Right lobe of liver (tissue), 6 donors: ENCODE results near the gene RNASEH2B. TPM values are rescaled to one million over a fixed set of nuclear protein-coding genes. Genes with fewer than 3 reads are reported as not detected.

Source experiments
- ATAC-seq, 4 donors: fragments of 200-7000 bp; cut with Tn5 transposase; one replicate each; pipeline ENCODE4 v1.9.1; 2020; ENCODE audit warnings: mild to moderate bottlenecking in 4 of 4, moderate library complexity in 4 of 4
- DNase-seq, 3 donors: peaks; one replicate each; pipeline ENCODE4 v3.0.0-alpha.2; 2020
- H3K27ac ChIP-seq, 3 donors: fragments of 200-600 bp; one replicate each; pipeline ENCODE4 v1.8.0; 2022
- H3K27me3 ChIP-seq, 2 donors: fragments of 200-600 bp; one replicate each; pipeline ENCODE4 v1.8.0; 2022
- H3K36me3 ChIP-seq, 4 donors: fragments of 200-600 bp; sonication (generic) in 1 of 4; one replicate each; pipeline versions ENCODE4 v1.5.1 to v1.8.0; 2017 to 2022; ENCODE audit warnings: control low read depth in 1 of 4
- H3K4me1 ChIP-seq, 4 donors: fragments of 200-600 bp; sonication (generic) in 1 of 4; one replicate each; pipeline versions ENCODE4 v1.5.1 to v1.8.0; 2017 to 2022; ENCODE audit warnings: control low read depth in 1 of 4
- H3K4me3 ChIP-seq, 3 donors: fragments of 200-600 bp; one replicate each; pipeline ENCODE4 v1.8.0; 2022
- H3K9me3 ChIP-seq, 4 donors: fragments of 200-600 bp; sonication (generic) in 1 of 4; one replicate each; pipeline versions ENCODE4 v1.5.1 to v1.8.0; 2017 to 2022; ENCODE audit warnings: control low read depth in 1 of 4
- CTCF ChIP-seq, 4 donors: fragments of 200-600 bp in 3 of 4; fragments of 450-650 bp in 1 of 4; IDR thresholded peaks; one replicate each; pipeline versions ENCODE4 v1.5.1 to v1.8.0; 2016 to 2022; ENCODE audit warnings: antibody characterized with exemption in 4 of 4, mild to moderate bottlenecking in 2 of 4
- POLR2A ChIP-seq: fragments of 450-650 bp; IDR thresholded peaks from one replicate; pipeline ENCODE4 v1.6.1; 2017; ENCODE audit warnings: antibody characterized with exemption, mild to moderate bottlenecking
- WGBS: methylation state at CpG from one replicate; pipeline ENCODE4 v1.1.6; 2018; ENCODE audit warnings: low coverage, low lambda C conversion rate; ENCODE audit not compliant: insufficient coverage; ENCODE audit errors: missing lambda C conversion rate; 5-methylcytosine and 5-hydroxymethylcytosine counted together
- intact Hi-C, 2 donors: fragments of 100-400 bp; cut with DNase I; formaldehyde crosslinking; loops; one replicate each; pipeline versions ENCODE4 v1.11.2 to v1.14.1; 2022
- total RNA-seq, 6 experiments: library from RNA; depleted of rRNA in 2 of 6; stranded (reverse); fragments of >200 nt in 2 of 6; fragmentation: NEBNext Ultra II Directional in 3 of 6; extraction: Animal tissue kit (Norgen Biotek cat#: 25700) in 3 of 6; gene quantifications; one replicate each; pipeline versions ENCODE4 v1.1.0 to v1.2.4, GENCODE V29; 2016 to 2023
- donor health status: DM: no; HTN: yes; CAD: no.
- donor health status: DM: no; HTN: no; CAD: no.
- donor health status: DM: no; HTN: no; CAD: no.
- donor health status: DM: no; HTN: yes; CAD: no.
- donor health status: DM: no; HTN: yes; CAD: no.

RNASEH2B gene
- total RNA-seq, 6 experiments from 2014 or later = 9.9 to 19.8 (median 11.7) TPM

GRCh38 chr13:50894504-50894903 is 15.1 kb upstream of the RNASEH2B start:
- DNase-seq (no peak), ATAC-seq (no peak)
- intact Hi-C loops = no loop called here
- TF ChIP-seq CTCF (IDR thresholded peaks at IDR 0.05) = no peak
- TF ChIP-seq POLR2A = no peak
- Histone ChIP-seq H3K9me3 (no peaks in the 10 kb centered on the region), H3K4me3 (no peak overlapping the region), H3K27me3 (no peaks in the 10 kb centered on the region), H3K27ac (no peak overlapping the region), H3K4me1 (no peaks in the 10 kb centered on the region), H3K36me3 (no peaks in the 10 kb centered on the region)
- 79% methylated on average over 2 of the region's 2 CpGs for WGBS

- no peak overlapping the region for H3K4me3 ChIP-seq
- intact Hi-C loops = no loop called here
- H3K9me3 ChIP-seq = no peaks in the 10 kb centered on the region
- no peak for ATAC-seq
- H3K27me3 ChIP-seq = no peaks in the 10 kb centered on the region
- H3K36me3 ChIP-seq = no peaks in the 10 kb centered on the region
- no peak overlapping the region for H3K27ac ChIP-seq
- H3K4me1 ChIP-seq = no peaks in the 10 kb centered on the region
- 22% methylated on average over 1 of the region's 1 CpG for WGBS
- DNase-seq = no peak
- no peak for TF ChIP-seq POLR2A
- no peak for TF ChIP-seq CTCF (IDR thresholded peaks at IDR 0.05)
Observed at GRCh38 chr13:50898338-50898737, 11.3 kb upstream of the RNASEH2B start.

GRCh38 chr13:50901701-50902100 is 7.9 kb upstream of the RNASEH2B start:
- no peaks in the 10 kb centered on the region for H3K27me3 ChIP-seq
- no peaks in the 10 kb centered on the region for H3K4me1 ChIP-seq
- TF ChIP-seq POLR2A (no peak), CTCF (IDR thresholded peaks at IDR 0.05) (no peak)
- no peak overlapping the region for H3K4me3 ChIP-seq
- DNase-seq = no peak
- no peak overlapping the region for H3K27ac ChIP-seq
- intact Hi-C loops = no loop called here
- no peaks in the 10 kb centered on the region for H3K9me3 ChIP-seq
- no peaks in the 10 kb centered on the region for H3K36me3 ChIP-seq
- no CpG with 5 or more reads among the region's 2 CpGs for WGBS
- no peak for ATAC-seq

- no peak for ATAC-seq
- no peak for TF ChIP-seq CTCF (IDR thresholded peaks at IDR 0.05)
- no peak for TF ChIP-seq POLR2A
Observed at GRCh38 chr13:50905256-50905655, 4.3 kb upstream of the RNASEH2B start.

GRCh38 chr13:50907781-50908180 is 1.8 kb upstream of the RNASEH2B start:
- Histone ChIP-seq H3K27me3 (no peaks in the 10 kb centered on the region), H3K9me3 (no peaks in the 10 kb centered on the region), H3K4me1 (peaks cover 0 to 14% (median 4%) of the 10 kb centered on the region in 4 donors), H3K4me3 (no peak overlapping the region), H3K36me3 (no peaks in the 10 kb centered on the region), H3K27ac (no peak overlapping the region)
- WGBS = 92% methylated on average over 7 of the region's 7 CpGs
- DNase-seq (no peak), ATAC-seq (no peak)
- TF ChIP-seq POLR2A = no peak
- no peak for TF ChIP-seq CTCF (IDR thresholded peaks at IDR 0.05)
- intact Hi-C loops = no loop called here

More at GRCh38 chr13:50905256-50905655, 4.3 kb upstream of the RNASEH2B start:
- WGBS = 73% methylated on average over 4 of the region's 4 CpGs
- H3K36me3 ChIP-seq = no peaks in the 10 kb centered on the region
- no peaks in the 10 kb centered on the region for H3K9me3 ChIP-seq
- intact Hi-C loops = no loop called here
- DNase-seq = no peak
- no peaks in the 10 kb centered on the region for H3K4me1 ChIP-seq
- H3K27ac ChIP-seq = no peak overlapping the region
- no peak overlapping the region for H3K4me3 ChIP-seq
- H3K27me3 ChIP-seq = no peaks in the 10 kb centered on the region
